ENCODE data around the gene KLHL26.

- TF ChIP-seq CTCF (IDR thresholded peaks at IDR 0.05) (no peak), POLR2A (IDR thresholded peaks at IDR 0.05) (no peak)
Observed at GRCh38 chr19:18711893-18712292, 75.1 kb downstream of the KLHL26 start.
